NCI-H1417 treated with DMSO at 0.1 percent for 48 hours (cell line): Measurements from ENCODE around the gene MICAL3.
"Not testable (repeated sequence)": the region's sequence is repeated elsewhere in the genome, so short reads cannot be mapped to it uniquely, and the experiment has no call there.

ENCODE experiments used
- DNase-seq: peaks from one replicate; lab custom pipeline; 2025; lab: John Stamatoyannopoulos, UW

MICAL3 gene

DNA sequence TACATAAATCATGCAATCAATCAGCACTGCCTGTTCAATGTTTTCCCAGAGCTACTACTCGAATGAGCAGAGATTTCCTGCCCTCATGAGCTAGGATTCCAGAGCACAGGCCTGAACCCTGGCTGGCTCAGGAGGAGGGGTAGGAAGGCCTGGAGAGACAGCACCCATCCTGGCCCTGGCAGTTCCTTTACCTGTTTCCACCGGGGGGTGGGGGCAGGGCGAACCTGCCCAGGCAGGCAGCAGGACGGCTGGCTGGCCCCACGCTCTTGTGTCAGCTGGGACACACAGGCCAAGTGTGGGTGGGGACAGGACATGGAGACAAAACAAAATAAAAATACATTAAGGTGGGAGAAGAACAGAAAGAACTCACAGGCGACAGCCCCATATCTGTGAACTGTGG is 140.3 kb downstream of the MICAL3 start:
- no peak for DNase-seq

GRCh38 chr22:17883356-17883755 is 141.0 kb downstream of the MICAL3 start:
- no peak for DNase-seq

GRCh38 chr22:17882727-17883126 is 141.6 kb downstream of the MICAL3 start:
- no peak for DNase-seq

- DNase-seq: no peak
These were observed 142.2 kb downstream of the MICAL3 start for GRCh38 chr22:17882162-17882561.

DNA sequence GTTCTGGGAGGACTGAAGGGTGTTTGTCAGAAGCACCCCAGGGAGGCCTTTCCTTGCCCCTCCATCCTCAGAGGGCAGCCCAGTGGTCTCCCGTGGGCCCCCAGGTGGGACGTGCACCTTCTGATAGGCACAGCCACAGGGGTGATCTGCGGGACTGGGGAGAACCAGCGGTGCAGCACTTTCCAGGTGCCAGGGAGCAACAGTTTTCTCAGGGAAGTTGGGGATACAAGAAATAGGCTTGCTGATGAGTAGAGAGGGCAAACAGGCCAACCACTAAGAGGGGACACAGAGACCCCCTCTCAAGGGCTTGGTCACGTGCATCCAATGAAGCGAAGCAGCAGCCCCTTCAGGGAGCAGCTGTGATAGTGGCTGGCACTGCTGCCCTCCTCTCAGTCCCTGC is 143.0 kb downstream of the MICAL3 start:
- no peak for DNase-seq

GRCh38 chr22:17880468-17880867 is 143.9 kb downstream of the MICAL3 start:
- no peak for DNase-seq

DNA sequence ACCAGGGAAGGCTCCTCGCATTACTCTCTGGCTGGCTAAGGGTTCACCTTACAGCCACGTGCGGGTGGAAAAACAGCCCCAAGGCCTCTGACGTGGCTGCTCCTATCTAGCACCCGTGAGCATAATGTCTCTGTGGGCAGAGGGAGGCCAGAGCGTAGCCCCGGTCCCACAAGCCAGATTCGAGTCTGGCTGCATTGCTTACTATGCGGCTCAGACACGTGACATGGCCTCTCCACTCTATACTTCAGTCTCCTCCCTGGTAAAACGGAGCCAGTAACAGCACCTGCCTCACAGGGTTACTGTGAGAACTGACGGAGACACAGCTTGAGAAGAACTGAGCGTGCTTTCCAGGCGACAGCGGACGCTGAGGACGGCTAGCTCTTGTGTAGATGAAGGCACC is 144.3 kb downstream of the MICAL3 start:
- DNase-seq: no peak

- DNase-seq: no peak
These were observed 145.4 kb downstream of the MICAL3 start for GRCh38 chr22:17878941-17879340.

DNA sequence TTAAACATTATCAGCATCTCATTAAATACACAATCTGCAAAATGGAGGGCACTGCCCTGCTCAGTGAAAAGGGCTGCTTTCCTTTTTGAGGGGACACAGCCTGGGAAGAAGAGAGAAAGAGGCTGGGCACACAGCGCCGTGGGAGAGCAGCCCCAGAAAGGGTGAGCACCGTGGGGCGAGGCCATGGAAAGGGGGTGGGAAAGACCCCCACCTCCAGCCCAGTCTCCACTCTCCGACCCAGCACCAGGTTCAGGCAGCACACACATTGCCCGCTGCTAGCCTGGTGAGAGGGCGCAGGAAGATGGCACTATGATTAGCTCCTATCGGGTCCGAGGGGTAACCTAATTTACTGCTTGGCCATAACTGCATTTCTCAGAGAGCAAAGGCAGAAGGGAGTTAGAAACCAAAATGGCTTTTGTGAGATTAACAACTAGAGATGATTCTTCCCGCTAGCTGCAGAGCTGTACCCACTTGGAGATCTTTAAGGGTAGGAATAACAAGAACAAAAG is 146.1 kb downstream of the MICAL3 start:
- no peak for DNase-seq

DNA sequence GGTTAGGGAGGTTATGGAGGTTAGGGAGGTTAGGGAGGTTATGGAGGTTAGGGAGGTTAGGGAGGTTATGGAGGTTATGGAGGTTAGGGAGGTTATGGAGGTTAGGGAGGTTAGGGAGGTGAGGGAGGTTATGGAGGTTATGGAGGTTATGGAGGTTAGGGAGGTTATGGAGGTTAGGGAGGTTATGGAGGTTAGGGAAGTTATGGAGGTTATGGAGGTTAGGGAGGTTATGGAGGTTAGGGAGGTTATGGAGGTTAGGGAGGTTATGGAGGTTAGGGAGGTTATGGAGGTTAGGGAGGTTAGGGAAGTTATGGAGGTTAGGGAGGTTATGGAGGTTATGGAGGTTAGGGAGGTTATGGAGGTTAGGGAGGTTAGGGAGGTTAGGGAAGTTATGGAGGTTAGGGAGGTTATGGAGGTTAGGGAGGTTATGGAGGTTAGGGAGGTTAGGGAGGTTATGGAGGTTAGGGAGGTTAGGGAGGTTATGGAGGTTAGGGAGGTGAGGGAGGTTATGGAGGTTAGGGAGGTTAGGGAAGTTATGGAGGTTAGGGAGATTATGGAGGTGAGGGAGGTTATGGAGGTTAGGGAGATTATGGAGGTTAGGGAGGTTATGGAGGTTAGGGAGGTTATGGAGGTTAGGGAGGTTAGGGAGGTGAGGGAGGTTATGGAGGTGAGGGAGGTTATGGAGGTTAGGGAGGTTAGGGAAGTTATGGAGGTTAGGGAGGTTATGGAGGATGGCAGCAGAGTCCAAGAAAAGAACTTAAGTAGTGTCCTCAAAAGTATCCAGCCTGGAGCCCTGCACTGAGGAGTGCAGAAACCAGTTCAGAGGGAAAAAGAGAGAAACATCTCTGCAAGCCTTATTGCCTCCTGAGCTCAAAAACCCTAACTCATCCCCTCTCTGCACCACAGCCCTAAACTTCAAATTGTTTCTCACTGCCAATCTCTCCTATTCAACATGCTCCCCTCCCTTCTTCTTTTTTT is 147.2 kb downstream of the MICAL3 start:
- DNase-seq: not testable (repeated sequence)

- DNase-seq: no peak
These were observed 148.0 kb downstream of the MICAL3 start for GRCh38 chr22:17876306-17876831.

DNA sequence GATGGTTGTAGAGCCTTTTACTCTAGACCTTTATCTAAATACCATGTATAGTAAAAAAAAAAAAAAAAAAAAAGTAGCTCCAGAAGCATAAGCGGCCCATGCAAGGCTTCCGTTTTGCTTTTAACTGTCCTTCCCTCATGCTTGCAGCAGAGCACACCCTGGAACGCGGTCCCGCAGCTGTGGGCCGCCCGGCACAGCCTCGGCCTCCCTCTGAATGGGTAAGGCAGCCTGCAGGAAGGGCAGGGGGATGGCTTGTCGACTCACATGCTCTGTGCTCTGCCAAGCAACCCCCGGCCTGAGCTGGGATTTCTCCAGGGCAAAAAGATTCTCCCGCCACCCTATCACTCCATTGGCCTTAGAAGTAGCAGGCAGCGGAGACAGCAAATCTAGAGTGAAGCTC is 148.7 kb downstream of the MICAL3 start:
- DNase-seq: no peak

GRCh38 chr22:17875156-17875555 is 149.2 kb downstream of the MICAL3 start:
- no peak for DNase-seq

GRCh38 chr22:17874231-17874905 is 150.0 kb downstream of the MICAL3 start:
- no peak for DNase-seq

GRCh38 chr22:17873804-17874203 is 150.6 kb downstream of the MICAL3 start:
- DNase-seq: no peak

DNA sequence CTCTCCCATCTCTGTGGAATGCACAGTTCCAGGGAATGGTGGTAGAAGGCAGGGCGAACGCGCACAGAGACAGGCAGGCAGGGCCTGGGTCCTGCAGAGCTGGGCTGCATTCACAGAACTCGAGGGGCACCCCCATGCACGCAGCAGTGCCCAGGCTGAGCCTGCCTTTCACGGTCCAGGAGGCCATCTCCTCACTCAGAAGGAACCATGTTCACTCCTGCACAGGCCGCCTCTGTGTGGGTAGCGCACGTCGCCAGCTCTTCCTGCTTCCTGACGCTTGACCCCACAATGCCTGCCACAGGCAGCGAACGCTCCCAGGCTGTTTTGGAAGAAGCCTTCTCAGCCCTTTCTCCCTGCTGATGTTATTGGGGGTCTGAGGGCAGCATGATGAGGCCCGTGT is 151.2 kb downstream of the MICAL3 start:
- DNase-seq: no peak

- no peak for DNase-seq
These were observed 151.9 kb downstream of the MICAL3 start for GRCh38 chr22:17872471-17872870.

DNA sequence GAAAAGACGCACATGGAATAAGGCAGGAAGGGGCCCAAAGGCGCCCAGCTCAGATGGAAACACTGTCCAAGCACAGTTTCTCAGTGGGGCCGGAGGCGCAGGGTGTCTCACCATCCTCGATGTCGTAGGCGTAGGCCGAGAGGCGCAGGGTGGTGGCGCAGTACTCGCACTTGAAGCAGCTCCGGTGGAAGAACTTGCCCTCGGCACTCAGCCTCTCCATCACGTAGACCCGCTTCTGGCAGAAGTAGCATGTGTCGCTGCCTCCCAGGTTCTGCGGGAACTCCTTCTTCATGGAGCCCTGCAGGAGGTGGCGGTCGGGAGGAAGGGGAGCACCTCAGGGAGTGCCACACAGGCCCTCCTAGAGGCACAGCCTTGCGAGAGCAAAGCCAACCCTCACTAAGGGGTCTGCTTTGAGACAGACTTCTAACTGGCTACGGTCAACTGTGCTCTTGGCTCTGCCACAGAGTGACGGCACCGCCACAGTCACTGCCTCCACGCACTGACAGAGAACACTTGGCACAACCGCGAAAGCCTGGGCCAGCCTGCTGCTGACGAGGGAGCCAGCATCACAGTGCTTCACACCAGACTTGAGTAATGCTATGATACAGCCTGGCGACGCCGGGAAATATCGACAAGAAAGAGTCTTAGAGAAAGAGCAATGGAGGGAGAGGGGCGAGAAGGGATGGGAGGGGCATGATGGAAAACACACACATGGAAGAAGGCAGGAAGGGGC is 152.5 kb downstream of the MICAL3 start:
- DNase-seq: no peak

GRCh38 chr22:17870407-17870806 is 154.0 kb downstream of the MICAL3 start:
- DNase-seq: no peak

GRCh38 chr22:17869285-17870096 is 154.9 kb downstream of the MICAL3 start:
- no peak for DNase-seq

DNA sequence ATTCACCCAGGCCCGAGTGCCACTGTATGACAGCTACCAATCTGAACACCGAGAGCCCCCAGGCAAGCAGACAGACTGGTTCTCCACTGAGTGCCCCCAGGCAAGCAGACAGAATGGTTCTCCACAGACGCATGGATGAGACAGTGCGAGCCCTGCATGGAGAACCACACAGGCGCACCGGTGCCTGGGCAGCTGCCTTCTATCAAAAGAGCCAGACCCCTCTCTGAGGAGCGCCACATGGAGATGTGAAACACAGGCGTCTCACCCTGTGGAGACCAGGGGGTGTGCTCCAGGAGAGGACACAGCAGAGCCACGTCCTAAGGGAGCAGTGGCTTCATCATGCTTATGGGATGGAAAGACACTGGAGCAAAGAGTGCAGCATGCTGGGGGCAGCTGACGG is 155.6 kb downstream of the MICAL3 start:
- DNase-seq: no peak
